Stimulated activated CD4-positive, alpha-beta T cell treated with anti-CD3 and anti-CD28 coated beads, Interleukin-4, amount 100 ng/mL, for 4 hours (primary cell): ENCODE measurements around the gene FAM210B.
A peak's percentile ranks its signal among the peaks of the same experiment; 100 is the strongest.
"Not testable (repeated sequence)": the region's sequence is repeated elsewhere in the genome, so short reads cannot be mapped to it uniquely, and the experiment has no call there.

Source experiments
- DNase-seq, 2 experiments: peaks; one replicate each; pipeline ENCODE4 v3.0.0-alpha.2; 2020

The FAM210B gene

DNA sequence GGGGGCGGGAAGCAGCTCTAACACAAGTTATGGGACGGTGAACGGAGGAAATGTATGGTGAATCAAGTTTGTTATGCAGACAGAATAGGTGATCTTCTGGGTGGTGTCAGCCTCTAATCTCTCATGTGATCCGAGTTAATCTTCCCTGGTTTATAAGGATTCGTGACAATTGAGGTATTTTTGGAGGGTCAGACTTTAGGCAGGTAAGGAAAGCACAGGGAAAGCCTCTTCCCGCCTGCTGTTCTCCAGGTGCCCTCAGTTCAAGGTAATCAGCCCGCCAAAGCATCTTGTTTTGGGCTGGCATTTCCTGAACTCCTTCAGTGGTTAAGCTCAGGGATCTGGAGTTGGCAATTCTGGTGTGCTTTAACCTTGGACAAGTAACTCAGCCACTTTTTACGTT lies 34.9 kb downstream of the FAM210B start:
- DNase-seq = no peak

DNA sequence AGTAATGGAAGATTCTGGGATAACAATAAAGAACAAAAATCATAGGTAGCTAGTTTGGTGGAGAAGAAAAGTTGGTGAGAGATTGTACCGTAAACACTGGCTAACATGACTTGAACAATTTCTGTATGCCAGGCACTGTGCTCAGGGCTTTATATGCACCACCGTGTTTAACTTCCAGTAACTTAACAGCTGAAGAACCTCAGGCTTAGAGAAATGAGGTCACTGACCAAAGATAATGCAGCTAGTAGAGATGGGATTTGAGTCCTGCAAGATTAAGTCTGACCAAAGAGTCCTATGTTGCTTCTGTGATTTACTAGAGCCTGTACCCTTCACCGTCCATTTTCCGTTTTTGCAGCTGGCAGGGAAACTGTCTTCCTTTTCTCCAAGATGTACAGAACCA lies 36.4 kb downstream of the FAM210B start:
- DNase-seq = no peak

DNA sequence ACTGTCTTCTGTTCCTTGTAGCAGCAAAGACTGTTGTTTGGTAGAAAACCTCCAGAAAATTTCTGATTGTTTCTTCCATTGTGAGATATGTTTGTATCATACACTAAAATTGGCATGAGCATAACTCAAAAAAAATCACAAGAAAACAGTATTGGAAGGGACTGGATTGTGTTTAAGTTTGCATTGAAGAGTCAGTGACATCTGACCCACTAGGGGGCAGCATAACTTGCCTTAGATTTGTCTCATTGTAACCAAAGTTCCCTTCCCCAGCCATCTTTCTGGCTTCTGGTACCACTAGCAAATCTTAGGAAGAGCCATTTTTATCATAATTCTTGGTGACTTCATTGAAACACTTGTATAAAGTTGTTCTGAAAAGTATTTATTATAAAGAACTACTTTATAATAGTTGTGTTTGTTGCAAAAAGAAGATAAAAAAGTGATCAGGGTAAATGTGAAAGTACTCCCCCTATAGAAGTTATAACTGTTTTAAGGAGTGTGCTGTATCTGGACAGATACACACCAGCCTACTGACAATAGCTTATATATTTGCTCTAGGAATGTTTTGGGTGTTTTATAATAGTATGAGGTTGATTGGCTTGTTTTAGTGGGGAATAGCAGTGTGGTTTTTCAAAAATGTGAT lies 41.3 kb downstream of the FAM210B start:
- peak in 1 of 2 experiments; percentile 40 for DNase-seq

DNA sequence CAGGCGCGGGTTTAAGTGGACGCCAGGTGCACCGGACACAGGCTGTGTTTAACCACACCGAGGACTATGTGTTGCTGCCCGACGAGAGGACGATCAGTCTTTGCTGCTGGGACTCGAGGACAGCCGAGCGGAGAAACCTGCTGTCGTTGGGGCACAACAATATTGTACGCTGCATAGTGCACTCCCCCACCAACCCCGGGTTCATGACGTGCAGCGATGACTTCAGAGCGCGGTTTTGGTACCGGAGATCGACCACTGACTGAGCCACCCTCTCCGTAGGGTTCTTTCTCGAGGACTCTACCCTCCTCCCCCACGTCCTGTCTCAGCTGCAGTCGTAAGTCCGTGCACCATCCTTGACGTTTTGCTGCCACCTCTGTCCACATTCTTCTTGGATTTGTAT lies 44.7 kb downstream of the FAM210B start:
- no peak for DNase-seq

DNA sequence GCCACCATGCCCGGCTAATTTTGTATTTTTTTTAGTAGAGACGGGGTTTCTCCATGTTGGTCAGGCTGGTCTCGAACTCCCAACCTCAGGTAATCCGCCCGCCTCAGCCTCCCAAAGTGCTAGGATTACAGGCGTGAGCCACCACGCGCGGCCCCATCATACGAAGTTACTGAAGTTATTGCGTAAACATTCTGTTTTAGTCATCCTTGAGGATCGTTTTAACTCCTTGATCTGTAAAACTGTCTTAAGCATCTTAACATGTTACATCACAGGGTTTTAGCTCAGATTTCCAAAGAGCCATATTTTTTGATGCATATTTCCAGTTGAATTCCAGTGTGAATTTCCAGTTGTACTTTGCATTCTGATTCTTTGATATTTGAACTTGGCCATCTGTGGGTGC lies 46.6 kb downstream of the FAM210B start:
- not testable (repeated sequence) for DNase-seq

DNA sequence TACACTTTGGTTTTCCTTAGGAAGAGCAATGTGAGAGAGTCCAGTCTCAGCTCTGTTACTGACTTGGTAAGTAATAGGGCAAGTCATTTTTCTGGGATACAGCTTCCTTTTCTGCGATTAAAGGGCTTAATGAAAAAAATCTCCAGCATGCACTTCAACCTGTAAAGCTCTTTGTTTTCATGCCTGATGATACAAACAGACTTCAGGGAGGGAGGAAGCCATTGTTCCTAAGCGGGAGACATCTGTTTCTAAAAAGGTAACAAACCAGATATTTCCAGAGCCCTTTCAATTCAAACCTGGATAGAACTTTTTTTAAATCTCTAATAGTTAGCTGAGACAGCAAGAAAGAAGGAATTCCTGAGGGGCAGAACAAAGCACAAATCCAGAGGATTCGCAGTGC lies 48.1 kb downstream of the FAM210B start:
- no peak for DNase-seq

DNA sequence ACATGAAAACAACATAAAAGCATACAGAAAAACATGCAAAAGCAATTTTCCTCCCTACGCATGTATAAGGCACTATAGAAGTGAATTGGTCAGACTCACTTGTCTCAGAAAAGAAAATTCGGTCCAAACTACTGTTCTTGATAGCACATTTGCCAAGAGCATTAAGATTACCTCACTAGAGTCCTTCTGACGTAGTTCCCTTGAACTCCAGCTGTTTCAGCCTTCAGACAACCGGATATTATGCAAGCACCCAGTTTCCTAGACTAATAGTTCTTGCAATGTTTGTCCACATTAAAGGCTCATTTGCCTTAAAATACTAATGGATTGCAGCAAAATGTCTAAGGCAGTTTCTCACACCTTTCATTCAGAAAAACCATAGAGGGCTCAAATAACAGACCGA lies 50.7 kb downstream of the FAM210B start:
- no peak for DNase-seq

DNA sequence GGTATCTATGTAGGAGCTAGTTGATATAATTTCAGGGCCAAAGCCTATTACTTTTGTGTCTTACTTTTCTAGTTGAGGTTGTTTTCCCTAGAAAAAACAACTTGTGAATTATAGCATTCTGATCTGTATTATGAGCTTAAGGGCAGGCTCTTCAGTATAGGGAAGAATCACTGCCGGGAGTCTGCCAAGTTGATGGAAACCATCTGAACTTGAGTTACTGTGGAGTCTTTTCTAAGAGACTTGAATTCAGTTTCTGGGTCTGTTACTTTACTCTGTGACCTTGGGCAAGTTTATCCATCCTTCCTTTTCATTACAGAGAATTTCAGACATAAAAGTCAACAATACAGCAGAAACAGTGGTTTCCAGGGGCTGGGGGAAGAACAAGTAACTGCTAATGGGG lies 51.2 kb downstream of the FAM210B start:
- no peak for DNase-seq

DNA sequence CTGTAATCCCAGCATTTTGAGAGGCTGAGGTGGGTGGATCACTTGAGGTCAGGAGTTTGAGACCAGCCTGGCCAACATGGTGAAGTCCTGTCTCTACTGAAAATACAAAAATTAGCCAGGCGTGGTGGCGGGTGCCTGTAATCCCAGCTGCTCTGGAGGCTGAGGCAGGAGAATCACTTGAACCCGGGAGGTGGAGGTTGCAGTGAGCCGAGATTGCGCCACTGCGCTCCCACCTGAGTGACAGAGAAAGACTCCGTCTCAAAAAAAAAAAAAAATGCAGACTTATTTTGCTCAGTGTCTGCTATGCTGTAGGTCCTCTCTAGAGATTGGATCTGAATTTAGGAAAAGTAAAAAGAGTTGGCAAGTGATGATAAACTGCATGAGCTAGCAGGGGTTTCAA lies 52.5 kb downstream of the FAM210B start:
- not testable (repeated sequence) for DNase-seq

DNA sequence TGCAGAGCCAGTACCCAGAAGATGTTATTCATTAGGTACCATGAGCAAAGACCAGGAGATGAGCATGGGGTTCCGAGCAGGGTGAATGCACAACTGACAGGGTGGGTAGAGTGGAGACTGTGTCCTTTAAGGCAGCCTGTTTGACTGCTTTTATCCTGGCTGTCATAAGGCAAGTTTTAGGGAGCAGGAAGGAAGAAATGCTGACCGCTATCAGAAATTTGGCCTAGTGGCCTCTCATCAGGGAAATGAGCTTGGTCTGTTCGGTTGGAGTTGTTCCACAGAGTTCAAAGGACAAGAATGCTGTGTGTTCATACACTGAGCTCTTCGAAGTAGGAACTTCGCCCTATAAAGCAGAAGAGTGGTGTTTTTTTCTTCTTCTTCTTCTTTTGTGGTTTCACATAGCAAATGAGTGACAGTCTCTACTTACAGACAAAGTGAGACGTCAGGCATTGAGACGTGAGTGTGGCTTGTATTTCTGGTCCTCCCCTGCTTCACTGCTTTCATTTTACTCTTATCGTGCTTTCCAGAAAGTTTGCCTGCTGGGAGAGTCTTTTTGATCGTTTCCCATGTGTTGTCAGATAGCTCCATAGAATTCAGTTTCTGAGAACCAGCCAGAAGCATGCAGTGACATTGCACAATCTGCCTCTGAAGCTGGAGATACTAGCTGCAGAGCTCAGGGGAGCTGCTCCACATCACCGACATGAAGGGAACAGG lies 53.1 kb downstream of the FAM210B start, which contains the start of gene CASS4:
Gene CASS4, plus strand, starts transcription at position 502 of the 714 bp plus-strand sequence. Its CDS starts 199 bp downstream, at position 701.
- DNase-seq = peak in 1 of 2 experiments; percentile 16

DNA sequence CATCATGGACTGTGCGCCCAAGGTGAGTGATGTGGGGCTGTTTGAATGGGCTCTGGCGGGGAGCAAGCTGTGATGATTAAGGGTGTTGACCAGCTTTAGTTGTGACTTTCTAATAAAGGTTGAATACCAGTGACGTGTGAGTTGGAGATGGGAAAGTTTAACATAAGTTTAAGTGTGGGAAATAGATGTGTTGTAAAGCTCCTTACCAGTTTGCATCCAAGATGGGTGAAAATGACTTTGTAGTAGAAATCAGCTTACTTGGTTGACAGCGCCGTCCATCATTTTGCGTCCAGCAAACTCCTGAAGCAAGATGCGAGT lies 53.7 kb downstream of the FAM210B start:
- no peak for DNase-seq

DNA sequence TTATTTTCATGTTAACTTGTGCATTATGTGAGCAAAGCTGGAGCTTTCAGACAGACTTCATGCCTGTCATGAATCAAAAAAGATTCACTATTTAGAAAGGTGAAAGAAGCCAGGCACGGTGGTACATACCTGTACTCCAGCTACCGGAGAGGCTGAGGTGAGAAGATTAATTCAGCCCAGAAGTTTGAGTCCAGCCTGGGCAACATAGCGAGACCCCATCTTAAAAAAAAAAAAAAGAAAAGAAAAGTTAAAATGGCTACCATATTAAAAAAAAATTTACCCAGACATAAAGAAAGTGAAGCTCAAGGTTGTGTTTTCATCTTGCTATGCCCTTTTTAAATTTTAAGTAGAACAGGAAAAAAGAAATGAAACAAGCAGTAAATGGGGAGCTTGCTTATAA lies 54.2 kb downstream of the FAM210B start:
- no peak for DNase-seq

DNA sequence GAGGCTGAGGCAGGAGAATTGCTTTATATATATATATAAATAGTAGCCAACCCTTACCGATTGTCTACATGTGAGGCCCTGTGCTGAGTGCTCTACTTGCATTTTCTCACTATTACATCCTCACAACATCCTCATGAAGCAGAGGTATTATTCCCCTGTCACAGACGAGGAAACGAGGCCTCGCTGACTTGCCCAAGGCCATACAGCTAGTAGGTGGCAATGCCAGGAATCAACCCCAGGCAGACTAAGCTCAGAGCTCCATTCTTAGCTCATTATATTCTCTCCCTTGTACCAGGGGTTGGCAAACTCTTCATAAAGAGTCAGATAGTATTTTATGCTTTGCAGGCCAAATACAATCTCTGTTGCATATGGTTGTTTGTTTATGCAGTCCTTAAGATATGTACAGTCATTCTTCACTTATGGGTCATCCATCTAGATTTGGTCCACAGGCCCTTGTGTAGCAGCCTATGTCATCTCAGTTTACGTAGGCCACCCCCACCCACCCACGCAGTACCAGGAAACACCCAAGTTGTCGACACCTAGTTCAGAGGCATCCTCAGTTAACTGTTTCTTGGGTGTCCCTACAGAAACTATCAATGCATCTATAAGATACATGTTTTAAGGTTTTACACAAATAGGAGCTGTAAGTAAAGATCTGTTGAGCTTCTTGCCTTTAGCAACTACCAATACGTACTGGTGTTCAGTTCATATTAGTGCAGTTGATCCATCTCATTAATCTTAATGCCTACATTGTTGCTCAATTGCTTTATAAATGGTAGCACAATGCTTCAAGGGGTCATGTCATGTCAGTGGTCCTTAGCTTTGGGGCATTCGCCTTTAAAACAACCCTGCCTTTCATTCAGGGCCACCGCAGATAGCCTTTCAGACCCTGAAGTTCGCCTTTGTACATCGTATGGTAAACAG lies 56.3 kb downstream of the FAM210B start:
- DNase-seq = peak; percentile 43 to 74

DNA sequence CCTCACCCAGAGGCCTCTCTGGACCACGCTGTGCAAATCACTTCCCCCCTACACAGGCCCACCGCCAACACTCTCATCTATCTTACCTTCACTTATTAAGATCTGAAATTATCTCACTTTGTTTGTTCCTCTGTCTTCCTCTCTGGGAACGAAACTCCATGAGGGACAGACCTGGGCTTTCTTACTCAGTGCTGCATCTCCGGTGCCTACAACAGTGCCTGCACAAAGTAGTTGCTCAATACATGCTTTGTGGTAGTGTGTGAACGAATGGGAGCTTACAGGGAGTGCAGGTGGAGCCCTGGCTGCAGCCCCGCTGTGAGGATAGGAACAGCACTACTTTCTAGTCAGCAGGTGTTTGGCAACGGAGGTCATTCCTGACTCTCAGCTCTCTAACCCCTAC lies 58.6 kb downstream of the FAM210B start:
- no peak for DNase-seq

DNA sequence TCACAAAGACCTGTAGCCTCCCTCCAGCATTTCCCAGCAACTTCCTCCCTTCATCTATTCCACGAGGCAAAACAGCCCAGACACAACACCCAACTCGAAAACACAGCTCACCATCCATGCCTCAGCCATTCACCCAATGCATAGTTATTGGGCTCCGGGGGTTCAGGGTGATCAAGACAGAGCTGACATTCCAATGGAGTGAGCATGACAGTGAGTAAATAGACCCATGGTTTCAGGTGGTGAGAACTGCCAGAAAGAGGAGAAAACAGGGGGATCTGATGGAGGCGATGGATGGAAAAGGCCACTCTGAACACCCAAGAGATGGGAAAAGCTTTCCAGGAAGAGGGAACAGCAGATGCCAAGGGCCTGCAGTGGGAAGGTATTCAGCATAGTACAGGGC lies 59.1 kb downstream of the FAM210B start:
- no peak for DNase-seq
